Hematopoietic multipotent progenitor cell treated with erythropoietin and hydrocortisone succinate and interleukin-3 and kit ligand, for 8 days (in vitro differentiated cells): ENCODE data around the gene ELN.
"Not testable (repeated sequence)": the region's sequence is repeated elsewhere in the genome, so short reads cannot be mapped to it uniquely, and the experiment has no call there.

Source experiments
- DNase-seq: peaks from one replicate; pipeline ENCODE4 v3.0.0-alpha.2; 2015

Gene ELN

DNA sequence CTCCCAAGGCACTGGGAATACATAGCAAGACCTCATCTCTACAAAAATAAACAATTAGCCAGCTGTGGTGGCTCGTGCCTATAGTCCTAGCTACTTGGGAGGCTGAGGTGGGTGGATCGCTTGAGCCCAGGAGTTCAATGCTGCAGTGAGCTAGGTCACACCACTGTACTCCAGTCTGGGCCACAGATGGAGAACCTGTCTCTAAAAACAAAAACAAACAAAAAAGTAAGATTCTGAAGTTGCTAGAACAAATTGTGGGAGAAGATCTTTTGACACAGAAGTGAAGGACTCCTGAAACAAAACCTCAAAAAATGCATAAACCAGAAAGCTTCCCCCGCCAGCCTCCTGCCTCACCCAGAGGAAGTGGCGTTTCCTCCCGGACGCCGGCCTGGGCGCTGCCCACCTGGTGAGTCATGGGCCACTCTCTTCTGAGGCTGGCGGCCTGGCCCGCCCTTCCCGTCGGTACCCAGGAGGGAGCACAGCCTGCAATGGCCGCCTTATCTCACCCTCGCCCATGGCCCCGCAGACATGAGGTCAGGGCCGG, 25.4 kb upstream of the ELN start:
- DNase-seq: peak; percentile 50

DNA sequence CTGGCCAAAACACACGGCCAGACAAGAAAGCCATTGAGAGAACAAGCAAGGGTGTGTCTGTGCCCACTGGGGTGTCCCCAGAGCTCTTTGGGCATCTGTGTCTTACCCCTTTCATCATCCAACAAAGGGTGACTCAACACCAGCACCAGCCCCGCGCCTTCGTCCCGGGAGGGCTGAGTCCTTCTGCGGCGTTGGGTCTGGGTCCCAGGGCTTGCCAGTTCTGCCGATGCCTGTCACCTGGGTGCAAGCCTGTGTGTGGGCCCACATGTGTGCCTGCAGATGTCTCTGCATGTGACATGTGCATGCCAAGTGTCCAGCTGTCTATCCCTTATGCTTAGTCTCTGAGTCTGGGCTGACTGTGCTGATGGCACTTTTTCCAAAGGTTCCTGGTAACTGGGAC, 24.4 kb upstream of the ELN start:
- no peak for DNase-seq

DNA sequence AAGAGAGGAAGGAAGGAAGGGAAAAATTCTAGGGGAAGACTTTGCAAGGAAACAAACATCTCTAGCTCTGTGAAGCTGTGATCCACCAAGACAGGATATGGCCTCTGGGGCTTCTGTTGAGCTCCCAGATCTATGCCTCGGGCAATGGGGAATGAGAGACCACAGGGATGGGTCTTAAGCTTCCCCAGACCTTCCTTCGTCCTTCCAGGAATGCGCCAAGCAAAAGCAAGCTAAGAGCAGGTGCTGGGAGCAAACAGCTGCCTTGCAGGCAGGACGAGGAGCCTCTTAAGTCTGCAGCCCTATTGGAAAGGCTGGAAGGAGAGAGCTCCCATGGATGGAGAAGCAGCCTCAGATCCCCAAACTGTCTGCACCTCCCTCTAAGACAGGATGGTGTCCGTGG, 21.9 kb upstream of the ELN start:
- DNase-seq: no peak

DNA sequence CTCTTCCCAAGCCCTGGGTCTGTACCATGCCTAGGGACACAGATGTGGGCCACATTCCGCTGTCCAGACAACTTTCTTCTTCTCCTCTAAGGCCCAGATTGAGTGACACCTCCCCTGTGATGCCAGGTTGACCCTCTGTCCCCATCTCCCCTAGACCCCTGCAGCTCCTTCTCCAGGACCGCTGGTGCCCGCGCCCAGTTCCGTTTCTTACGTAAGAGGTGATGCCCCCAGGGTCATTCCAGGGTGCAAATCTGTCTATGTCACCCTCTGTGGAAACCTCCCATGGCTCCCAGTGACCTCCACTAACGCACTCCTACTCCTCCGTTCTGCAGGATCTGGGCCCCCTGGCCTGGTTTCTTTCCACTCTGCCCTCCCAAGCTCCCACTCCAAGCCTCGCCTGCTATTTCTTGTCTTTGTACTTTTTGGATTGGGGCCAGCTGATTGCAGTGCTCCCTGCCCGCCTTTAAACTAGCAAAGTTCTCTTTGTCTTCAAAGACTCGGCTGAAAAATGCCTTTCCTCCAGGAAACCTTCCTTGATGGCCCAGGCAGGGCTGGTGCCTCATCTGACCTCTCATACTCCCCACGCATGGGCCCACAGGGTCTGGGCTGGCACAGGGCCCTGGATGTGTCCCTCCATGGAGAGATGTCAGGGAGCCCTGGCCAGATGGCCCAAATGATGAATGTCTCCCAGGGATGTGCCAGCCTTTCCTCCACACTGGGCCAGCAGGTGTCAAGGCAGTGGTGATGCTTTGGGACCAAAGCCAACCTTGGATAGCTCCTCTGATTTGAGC, 21.3 kb upstream of the ELN start:
- no peak for DNase-seq

- DNase-seq: no peak
Observed at GRCh38 chr7:74007242-74007567, 20.8 kb upstream of the ELN start.

GRCh38 chr7:74008687-74009086, 19.3 kb upstream of the ELN start:
- DNase-seq: no peak

GRCh38 chr7:74009719-74010118, 18.3 kb upstream of the ELN start:
- no peak for DNase-seq

GRCh38 chr7:74010407-74010806, 17.6 kb upstream of the ELN start:
- DNase-seq: no peak

DNA sequence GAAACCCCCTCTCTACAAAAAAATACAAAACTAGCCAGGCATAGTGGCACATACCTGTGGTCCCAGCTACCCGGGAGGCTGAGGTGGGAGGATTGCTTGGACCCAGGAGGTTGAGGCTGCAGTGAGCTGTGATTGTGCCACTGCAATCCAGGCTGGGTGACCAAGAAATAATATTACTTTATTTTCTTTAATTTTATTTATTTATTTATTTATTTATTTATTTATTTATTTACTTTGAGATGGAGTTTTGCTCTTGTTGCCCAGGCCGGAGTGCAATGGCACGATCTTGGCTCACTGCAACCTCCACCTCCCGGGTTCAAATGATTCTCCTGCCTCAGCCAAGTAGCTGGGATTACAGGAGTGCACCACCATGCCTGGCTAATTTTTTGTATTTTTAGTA, 16.6 kb upstream of the ELN start:
- not testable (repeated sequence) for DNase-seq

- DNase-seq: no peak
Observed at GRCh38 chr7:74012842-74013249, 15.1 kb upstream of the ELN start.

GRCh38 chr7:74013539-74014272, 14.3 kb upstream of the ELN start:
- DNase-seq: no peak

DNA sequence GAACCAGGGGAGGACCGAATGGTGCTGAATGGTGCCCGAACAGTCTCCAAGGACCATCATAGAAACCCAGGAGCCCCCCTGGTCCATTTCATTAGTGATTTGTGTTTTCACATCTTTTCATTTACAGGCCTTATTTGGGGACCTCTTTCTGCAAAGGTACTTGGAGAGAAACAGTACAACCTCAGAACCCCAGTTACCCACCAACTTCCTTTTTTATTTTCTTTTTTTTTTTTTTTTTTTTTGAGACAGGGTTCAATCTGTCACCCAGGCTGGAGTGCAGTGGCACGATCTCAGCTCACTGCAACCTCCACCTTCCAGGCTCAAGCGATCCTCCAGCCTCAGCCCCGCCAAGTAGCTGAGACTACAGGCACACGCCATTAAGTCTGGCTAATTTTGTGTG, 13.0 kb upstream of the ELN start:
- DNase-seq: no peak

DNA sequence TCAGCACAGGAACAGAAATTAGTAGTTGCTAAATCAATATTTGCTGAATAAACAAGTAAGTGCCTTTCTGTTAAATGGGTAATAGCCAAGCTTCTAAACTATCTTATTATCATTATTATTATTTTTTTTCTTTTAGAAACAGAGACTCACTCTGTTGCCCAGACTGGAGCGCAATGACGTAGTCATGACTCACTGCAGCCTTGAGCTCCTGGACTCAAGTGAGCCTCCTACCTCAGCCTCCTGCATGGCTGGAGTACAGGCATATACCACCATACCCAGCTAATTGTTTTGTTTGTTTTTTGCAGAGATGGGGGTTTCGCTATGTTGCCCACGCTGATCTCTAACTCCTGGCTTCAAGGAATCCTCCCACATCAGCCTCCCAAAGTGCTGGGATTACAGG, 12.3 kb upstream of the ELN start:
- no peak for DNase-seq

DNA sequence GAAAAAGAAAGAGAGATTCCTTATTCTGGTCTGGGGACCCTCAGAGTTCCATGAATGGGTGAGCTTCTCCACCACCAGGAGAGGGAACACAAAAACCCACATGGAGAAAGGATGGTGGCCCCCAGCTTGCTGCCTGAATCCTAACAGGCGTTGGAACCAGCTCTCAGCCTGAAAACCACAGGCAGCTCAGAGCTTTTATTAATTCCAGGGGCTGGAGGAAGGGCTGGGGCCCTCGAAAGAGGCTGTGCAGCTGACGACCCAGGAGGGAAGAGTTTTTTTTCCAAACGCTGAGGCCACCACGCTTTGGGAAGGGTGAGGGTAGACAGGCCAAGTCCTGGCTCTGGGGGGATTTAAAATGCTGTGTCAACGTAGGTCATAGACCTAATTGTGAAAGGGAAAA, 10.8 kb upstream of the ELN start:
- DNase-seq: no peak

DNA sequence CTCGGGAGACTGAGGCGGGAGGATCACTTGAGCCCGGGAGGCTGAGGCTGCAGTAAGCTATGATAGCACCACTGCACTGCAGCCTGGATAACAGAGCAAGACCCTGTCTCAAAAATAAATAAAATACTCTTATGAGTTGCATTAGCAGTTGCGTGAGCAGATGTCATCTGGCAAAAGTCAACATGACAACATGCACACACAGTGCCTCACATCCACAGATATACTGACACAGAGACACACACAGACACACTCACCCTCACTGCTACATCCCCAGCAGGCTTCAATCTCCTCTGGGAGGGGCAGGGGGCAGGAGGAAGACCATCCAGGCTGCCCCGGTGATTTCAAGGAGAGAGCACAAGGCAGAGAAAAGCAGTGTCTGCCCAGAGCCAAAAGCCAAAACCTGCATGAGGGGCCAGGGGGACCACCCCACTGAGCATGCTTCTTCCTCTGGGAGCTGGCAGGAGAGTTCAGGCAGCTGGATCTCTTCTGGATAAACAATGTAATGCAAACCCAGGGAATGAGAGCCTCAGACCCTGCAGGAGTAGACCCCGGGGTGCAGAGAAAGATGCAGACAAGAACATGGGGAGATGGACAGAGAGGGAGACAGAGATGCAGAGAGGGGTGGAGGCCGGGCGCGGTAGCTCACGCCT, 9.6 kb upstream of the ELN start:
- DNase-seq: no peak

- no peak for DNase-seq
Observed at GRCh38 chr7:74019149-74019548, 8.8 kb upstream of the ELN start.

- DNase-seq: no peak
Observed at GRCh38 chr7:74020390-74020789, 7.6 kb upstream of the ELN start.

DNA sequence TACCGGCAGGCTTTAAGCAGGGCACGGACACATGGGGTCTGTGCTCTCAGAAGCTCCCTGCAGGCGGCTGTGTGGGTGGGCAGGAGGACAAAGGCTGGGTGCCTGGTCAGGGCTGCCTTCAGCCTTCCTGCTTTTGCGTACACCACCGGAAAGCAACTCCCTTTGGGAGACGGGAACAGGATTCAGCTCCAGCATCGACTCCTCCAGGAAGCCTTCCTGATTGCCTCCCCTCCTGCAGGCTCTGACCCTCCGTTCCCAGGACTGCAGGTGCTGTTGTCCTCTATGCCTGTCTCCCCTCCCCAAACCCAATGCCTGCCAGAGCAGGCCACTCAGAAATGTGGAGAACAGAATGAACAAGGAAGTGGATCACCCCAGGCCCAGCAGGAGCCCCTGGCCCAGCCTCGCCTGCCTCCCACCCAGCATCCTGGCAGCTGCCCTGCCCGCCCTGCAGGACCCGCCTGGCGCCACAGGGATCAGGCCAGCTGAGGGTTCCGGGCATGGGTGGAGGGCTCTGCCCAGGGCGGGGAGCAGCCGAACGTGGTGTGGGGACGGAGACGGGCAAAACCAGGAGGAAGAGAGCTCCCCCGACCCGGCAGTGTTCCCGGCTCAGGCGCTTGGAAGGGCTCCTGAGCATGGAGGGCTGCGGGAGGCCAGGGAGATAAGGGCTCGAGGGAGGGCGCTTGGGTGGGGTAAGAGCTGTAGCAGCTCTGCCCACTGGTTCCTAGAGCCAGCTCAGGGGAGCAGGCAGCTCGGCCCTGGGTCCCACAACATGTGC, 6.2 kb upstream of the ELN start:
- no peak for DNase-seq

- DNase-seq: no peak
Observed at GRCh38 chr7:74022507-74022906, 5.5 kb upstream of the ELN start.

DNA sequence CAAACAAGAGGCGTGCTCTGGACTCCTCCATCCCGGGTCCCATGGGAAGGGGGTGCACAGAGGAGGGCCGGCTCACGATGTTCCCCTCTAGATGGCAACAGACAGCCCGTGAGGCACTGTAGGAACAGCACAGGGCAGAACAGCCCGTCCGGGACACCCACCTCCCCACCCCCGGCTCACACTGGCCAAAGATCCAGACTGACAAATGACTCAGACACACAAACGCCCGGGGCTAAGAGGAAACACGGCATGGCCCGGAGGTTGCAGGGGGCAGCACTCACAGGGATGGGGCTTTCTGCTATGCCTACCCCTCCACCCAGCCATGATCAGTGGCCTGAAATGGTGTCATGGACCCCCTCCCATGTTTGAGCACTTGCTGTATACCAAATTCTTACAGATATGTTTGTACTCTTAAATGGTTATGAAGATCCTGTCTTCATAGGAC, 4.9 kb upstream of the ELN start:
- DNase-seq: no peak

GRCh38 chr7:74023786-74024185, 4.2 kb upstream of the ELN start:
- no peak for DNase-seq

- DNase-seq: peak; percentile 58
Observed at GRCh38 chr7:74025146-74025545, 2.8 kb upstream of the ELN start.

GRCh38 chr7:74025730-74026129, 2.2 kb upstream of the ELN start:
- no peak for DNase-seq
